Neural progenitor cell (in vitro differentiated cells): Measurements from ENCODE around the gene PCSK4. TPM values are rescaled to one million over a fixed set of nuclear protein-coding genes. Genes with fewer than 3 reads are reported as not detected.
A peak's percentile ranks its signal among the peaks of the same experiment; 100 is the strongest.

ENCODE experiments used
- DNase-seq: peaks from one replicate; pipeline ENCODE4 v3.0.0-alpha.2; 2016; ENCODE audit warnings: low spot score
- H2AFZ ChIP-seq: fragments of 200-600 bp; sonication (generic); replicated peaks from 2 replicates; pipeline ENCODE4 v1.6.1; 2016; ENCODE audit warnings: antibody characterized with exemption
- H3F3A ChIP-seq: fragments of 200-600 bp; sonication (generic); 2 replicates; pipeline ENCODE4 v1.6.1; 2016; ENCODE audit warnings: antibody characterized with exemption, low read depth
- H3K27ac ChIP-seq: fragments of 200-600 bp; sonication (generic); 2 replicates; pipeline ENCODE4 v1.5.1; 2016; ENCODE audit warnings: mild to moderate bottlenecking
- H3K27me3 ChIP-seq: fragments of 200-600 bp; sonication (generic); 2 replicates; pipeline ENCODE4 v1.6.1; 2016; ENCODE audit warnings: mild to moderate bottlenecking, moderate library complexity
- H3K36me3 ChIP-seq: fragments of 200-600 bp; sonication (generic); 2 replicates; pipeline ENCODE4 v1.5.1; 2016
- H3K4me1 ChIP-seq: fragments of 200-600 bp; sonication (generic); 2 replicates; pipeline ENCODE4 v1.6.1; 2016; ENCODE audit warnings: mixed run types
- H3K4me2 ChIP-seq: fragments of 200-600 bp; sonication (generic); 2 replicates; pipeline ENCODE4 v1.6.1; 2016
- H3K4me3 ChIP-seq: fragments of 200-600 bp; sonication (generic); 2 replicates; pipeline ENCODE4 v1.5.1; 2016
- H3K79me2 ChIP-seq: fragments of 200-600 bp; sonication (generic); 2 replicates; pipeline ENCODE4 v1.6.1; 2016; ENCODE audit warnings: low read depth
- H3K9ac ChIP-seq: fragments of 200-600 bp; sonication (generic); 2 replicates; pipeline ENCODE4 v1.6.1; 2016
- H3K9me3 ChIP-seq: fragments of 200-600 bp; sonication (generic); 2 replicates; pipeline ENCODE4 v1.5.1; 2016; ENCODE audit warnings: low read depth
- H4K20me1 ChIP-seq: fragments of 200-600 bp; sonication (generic); 2 replicates; pipeline ENCODE4 v1.6.1; 2016; ENCODE audit warnings: low read depth
- H3K27ac Mint-ChIP-seq: 3 replicates; pipeline ENCODE4 v1.8.0; 2021; ENCODE audit warnings: mixed read lengths
- H3K27me3 Mint-ChIP-seq: 2 replicates; pipeline ENCODE4 v1.8.0; 2022; ENCODE audit warnings: low read depth, mild to moderate bottlenecking, inconsistent platforms, moderate library complexity, mixed read lengths; ENCODE audit not compliant: insufficient read depth
- H3K36me3 Mint-ChIP-seq: 3 replicates; pipeline ENCODE4 v1.8.0; 2021; ENCODE audit warnings: mixed read lengths
- H3K4me1 Mint-ChIP-seq: 3 replicates; pipeline ENCODE4 v1.8.0; 2021; ENCODE audit warnings: mixed read lengths
- H3K4me3 Mint-ChIP-seq: 3 replicates; pipeline ENCODE4 v1.8.0; 2021; ENCODE audit warnings: mild to moderate bottlenecking, moderate library complexity, mixed read lengths
- H3K9me3 Mint-ChIP-seq: 3 replicates; pipeline ENCODE4 v1.8.0; 2020; ENCODE audit warnings: mixed read lengths
- CTCF ChIP-seq: fragments of 200-600 bp; sonication (generic); IDR thresholded peaks from 2 replicates; pipeline ENCODE4 v1.5.1; 2017; ENCODE audit warnings: antibody characterized with exemption, mild to moderate bottlenecking
- EZH2 ChIP-seq: fragments of 200-600 bp; sonication (generic); IDR thresholded peaks from 2 replicates; pipeline ENCODE4 v1.6.1; 2017; ENCODE audit warnings: antibody characterized with exemption, mild to moderate bottlenecking, moderate library complexity
- EZH2phosphoT487 ChIP-seq: fragments of 200-600 bp; sonication (generic); IDR thresholded peaks from 2 replicates; pipeline ENCODE4 v1.6.1; 2017; ENCODE audit warnings: antibody characterized with exemption
- total RNA-seq: library from RNA; depleted of rRNA; stranded (reverse); fragments of >200 nt; gene quantifications from 2 replicates; pipeline ENCODE4 v1.2.3, GENCODE V29; 2015; ENCODE audit warnings: low replicate concordance

PCSK4 gene
- total RNA-seq, 1 donor from 2014 or later = 3.6 TPM

DNA sequence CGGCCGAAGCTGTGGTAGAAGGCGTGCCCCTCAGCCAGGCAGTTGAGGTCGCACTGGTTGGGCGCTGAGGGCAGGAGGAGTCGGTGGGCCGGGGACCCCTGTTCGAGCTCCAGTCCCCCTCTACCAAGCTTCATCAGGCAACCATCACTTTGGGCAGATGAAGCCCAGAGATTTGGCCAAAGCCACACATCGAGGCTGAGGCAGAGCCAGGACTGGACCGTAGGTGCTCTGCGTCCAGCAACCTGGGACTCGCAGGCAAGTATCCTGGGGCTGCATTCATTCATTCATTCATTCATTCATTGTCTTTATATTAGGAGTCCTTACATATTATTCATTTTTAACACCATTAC lies 18.3 kb upstream of the PCSK4 start:
- H3K27me3 Mint-ChIP-seq = peaks cover 20% of the 10 kb centered on the region
- peak overlapping the region; percentile 16 for H3K4me2 ChIP-seq

GRCh38 chr19:1507763-1508506 lies 17.8 kb upstream of the PCSK4 start:
- Histone ChIP-seq H3K27ac (peak overlapping the region; percentile 55), H3K9me3 (no peaks in the 10 kb centered on the region), H3K27me3 (peaks cover 63% of the 10 kb centered on the region), H3K4me1 (peaks cover 13% of the 10 kb centered on the region), H3K9ac (no peak overlapping the region), H2AFZ (peak overlapping the region; percentile 98), H3K4me2 (peak overlapping the region; percentile 76), H3F3A (peaks cover 38% of the 10 kb centered on the region), H3K4me3 (peak overlapping the region; percentile 57), H3K36me3 (no peaks in the 10 kb centered on the region), H3K79me2 (no peaks in the 10 kb centered on the region), H4K20me1 (no peaks in the 10 kb centered on the region)
- Mint-ChIP-seq H3K27ac (peak overlapping the region; percentile 97), H3K9me3 (peaks cover 5% of the 10 kb centered on the region), H3K4me3 (peak overlapping the region; percentile 89), H3K36me3 (no peaks in the 10 kb centered on the region), H3K27me3 (peaks cover 20% of the 10 kb centered on the region), H3K4me1 (peaks cover 24% of the 10 kb centered on the region)
- DNase-seq = peak; percentile 97
- TF ChIP-seq EZH2 = no peak
- TF ChIP-seq CTCF = no peak
- TF ChIP-seq EZH2phosphoT487 = no peak

More for the DNA sequence above, 18.3 kb upstream of the PCSK4 start:
- no peak for TF ChIP-seq EZH2
- no peak for TF ChIP-seq CTCF
- TF ChIP-seq EZH2phosphoT487 = no peak
- Mint-ChIP-seq H3K27ac (no peak overlapping the region), H3K36me3 (no peaks in the 10 kb centered on the region), H3K4me1 (peaks cover 24% of the 10 kb centered on the region), H3K9me3 (peaks cover 5% of the 10 kb centered on the region), H3K4me3 (peak overlapping the region; percentile 54)
- H3K9me3 ChIP-seq = no peaks in the 10 kb centered on the region
- H3K4me3 ChIP-seq = peak overlapping the region; percentile 57
- H3K27ac ChIP-seq = no peak overlapping the region
- H3K9ac ChIP-seq = no peak overlapping the region
- H4K20me1 ChIP-seq = no peaks in the 10 kb centered on the region
- DNase-seq = no peak
- peaks cover 13% of the 10 kb centered on the region for H3K4me1 ChIP-seq
- H3K27me3 ChIP-seq = peaks cover 63% of the 10 kb centered on the region
- peaks cover 38% of the 10 kb centered on the region for H3F3A ChIP-seq
- H3K36me3 ChIP-seq = no peaks in the 10 kb centered on the region
- peak overlapping the region; percentile 54 for H2AFZ ChIP-seq
- H3K79me2 ChIP-seq = no peaks in the 10 kb centered on the region

DNA sequence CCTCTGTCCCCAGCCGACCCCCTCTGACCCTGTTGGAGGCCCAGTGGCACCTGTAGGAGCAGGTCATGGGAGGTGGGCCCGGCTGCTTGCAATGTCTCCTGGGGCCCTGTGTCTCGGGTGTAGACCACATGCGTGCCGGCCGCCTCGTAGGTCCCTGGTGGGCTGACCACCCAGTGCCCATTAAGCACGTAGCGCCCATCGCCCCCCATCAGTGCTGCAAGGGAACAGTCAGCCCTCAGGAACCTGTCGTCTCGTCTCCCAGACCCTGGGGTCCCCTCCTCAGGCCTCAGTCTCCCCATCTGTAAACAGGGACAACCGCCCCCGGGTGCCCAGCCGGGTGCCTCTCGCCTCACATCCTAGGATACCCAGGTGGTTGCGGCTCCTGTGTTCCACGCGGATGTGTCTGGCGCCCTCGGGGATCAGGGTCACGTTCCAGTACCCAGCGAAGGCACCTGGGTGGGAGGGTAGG lies 17.1 kb upstream of the PCSK4 start:
- DNase-seq = no peak
- no peaks in the 10 kb centered on the region for H4K20me1 ChIP-seq
- peak overlapping the region; percentile 97 for H3K27ac Mint-ChIP-seq
- no peak overlapping the region for H2AFZ ChIP-seq
- H3K4me1 Mint-ChIP-seq = peaks cover 26% of the 10 kb centered on the region
- peaks cover 5% of the 10 kb centered on the region for H3K9me3 Mint-ChIP-seq
- no peak overlapping the region for H3K27ac ChIP-seq
- no peaks in the 10 kb centered on the region for H3K36me3 Mint-ChIP-seq
- H3K4me3 Mint-ChIP-seq = no peak overlapping the region
- no peaks in the 10 kb centered on the region for H3K9me3 ChIP-seq
- H3K4me2 ChIP-seq = peak overlapping the region; percentile 46
- peak overlapping the region; percentile 57 for H3K4me3 ChIP-seq
- H3F3A ChIP-seq = peaks cover 43% of the 10 kb centered on the region
- no peaks in the 10 kb centered on the region for H3K36me3 ChIP-seq
- H3K9ac ChIP-seq = no peak overlapping the region
- H3K27me3 Mint-ChIP-seq = peaks cover 16% of the 10 kb centered on the region
- peaks cover 13% of the 10 kb centered on the region for H3K4me1 ChIP-seq
- H3K27me3 ChIP-seq = peaks cover 63% of the 10 kb centered on the region
- H3K79me2 ChIP-seq = no peaks in the 10 kb centered on the region
- TF ChIP-seq EZH2phosphoT487 = no peak
- no peak for TF ChIP-seq EZH2
- TF ChIP-seq CTCF = no peak
